Common myeloid progenitor, CD34-positive (primary cell): ENCODE data around the gene ATP8B4.
"Not testable (repeated sequence)": the region's sequence is repeated elsewhere in the genome, so short reads cannot be mapped to it uniquely, and the experiment has no call there.

Source experiments
- CTCF ChIA-PET: fragments of 350-600 bp; sonication (Branson Sonifier 250); formaldehyde crosslinking; loops from one replicate; lab custom pipeline; 2021; ENCODE audit warnings: antibody characterized with exemption; lab: Charles Lee
- POLR2A ChIA-PET: fragments of 350-600 bp; sonication (Branson Sonifier 250); formaldehyde crosslinking; loops from one replicate; lab custom pipeline; 2021; ENCODE audit warnings: antibody characterized with exemption; lab: Charles Lee
- DNase-seq, 3 donors: peaks; one replicate each; pipeline versions ENCODE4 v3.0.0 to v3.0.0-alpha.2; 2013
- H3K27ac ChIP-seq, 2 experiments: 1 replicate in 1 of 2; 2 replicates in 1 of 2; pipeline ENCODE4 v1.7.0; 2013; ENCODE audit warnings: inconsistent platforms in 2 of 2, low read length in 2 of 2, mild to moderate bottlenecking in 2 of 2, low read depth in 1 of 2, moderate library complexity in 1 of 2; ENCODE audit not compliant: severe bottlenecking in 2 of 2, insufficient read depth in 1 of 2, poor library complexity in 1 of 2
- H3K27me3 ChIP-seq, 5 experiments: replicated peaks in 2 of 5; 1 replicate in 3 of 5; 2 replicates in 2 of 5; pipeline versions ENCODE4 v1.6.1 to v1.7.0; 2013; ENCODE audit warnings: low read length in 4 of 5, mild to moderate bottlenecking in 2 of 5, moderate library complexity in 2 of 5, inconsistent platforms in 1 of 5; ENCODE audit not compliant: insufficient read depth in 5 of 5, control insufficient read depth in 4 of 5
- H3K36me3 ChIP-seq, 4 experiments: 1 replicate in 2 of 4; 2 replicates in 2 of 4; pipeline versions ENCODE4 v1.6.1 to v1.7.0; 2013; ENCODE audit warnings: low read length in 3 of 4, control low read depth in 1 of 4, mild to moderate bottlenecking in 1 of 4; ENCODE audit not compliant: control insufficient read depth in 4 of 4, insufficient read depth in 4 of 4
- H3K4me1 ChIP-seq, 4 experiments: 1 replicate in 3 of 4; 2 replicates in 1 of 4; pipeline versions ENCODE4 v1.6.1 to v1.7.1; 2013; ENCODE audit warnings: low read length in 3 of 4, mild to moderate bottlenecking in 3 of 4, control low read depth in 1 of 4, inconsistent platforms in 1 of 4, moderate library complexity in 1 of 4; ENCODE audit not compliant: control insufficient read depth in 4 of 4, insufficient read depth in 4 of 4; ENCODE audit errors: control extremely low read depth in 1 of 4
- H3K4me3 ChIP-seq, 7 experiments: 1 replicate in 4 of 7; 2 replicates in 3 of 7; pipeline versions ENCODE4 v1.5.1 to v1.7.0; 2013; ENCODE audit warnings: mild to moderate bottlenecking in 7 of 7, low read length in 6 of 7, moderate library complexity in 6 of 7, inconsistent platforms in 2 of 7, low read depth in 2 of 7, control low read depth in 1 of 7; ENCODE audit not compliant: insufficient read depth in 4 of 7, control insufficient read depth in 1 of 7; ENCODE audit errors: extremely low read depth in 1 of 7
- H3K9me3 ChIP-seq, 5 experiments: 1 replicate in 4 of 5; 2 replicates in 1 of 5; pipeline versions ENCODE4 v1.6.1 to v1.7.1; 2013; ENCODE audit warnings: low read length in 4 of 5, mild to moderate bottlenecking in 2 of 5, inconsistent platforms in 1 of 5, low read depth in 1 of 5, moderate library complexity in 1 of 5; ENCODE audit not compliant: control insufficient read depth in 4 of 5, insufficient read depth in 2 of 5; ENCODE audit errors: control extremely low read depth in 1 of 5
- WGBS: methylation state at CpG from one replicate; pipeline ENCODE4 v1.1.5; 2013; ENCODE audit not compliant: insufficient coverage; 5-methylcytosine and 5-hydroxymethylcytosine counted together

ATP8B4 gene

DNA sequence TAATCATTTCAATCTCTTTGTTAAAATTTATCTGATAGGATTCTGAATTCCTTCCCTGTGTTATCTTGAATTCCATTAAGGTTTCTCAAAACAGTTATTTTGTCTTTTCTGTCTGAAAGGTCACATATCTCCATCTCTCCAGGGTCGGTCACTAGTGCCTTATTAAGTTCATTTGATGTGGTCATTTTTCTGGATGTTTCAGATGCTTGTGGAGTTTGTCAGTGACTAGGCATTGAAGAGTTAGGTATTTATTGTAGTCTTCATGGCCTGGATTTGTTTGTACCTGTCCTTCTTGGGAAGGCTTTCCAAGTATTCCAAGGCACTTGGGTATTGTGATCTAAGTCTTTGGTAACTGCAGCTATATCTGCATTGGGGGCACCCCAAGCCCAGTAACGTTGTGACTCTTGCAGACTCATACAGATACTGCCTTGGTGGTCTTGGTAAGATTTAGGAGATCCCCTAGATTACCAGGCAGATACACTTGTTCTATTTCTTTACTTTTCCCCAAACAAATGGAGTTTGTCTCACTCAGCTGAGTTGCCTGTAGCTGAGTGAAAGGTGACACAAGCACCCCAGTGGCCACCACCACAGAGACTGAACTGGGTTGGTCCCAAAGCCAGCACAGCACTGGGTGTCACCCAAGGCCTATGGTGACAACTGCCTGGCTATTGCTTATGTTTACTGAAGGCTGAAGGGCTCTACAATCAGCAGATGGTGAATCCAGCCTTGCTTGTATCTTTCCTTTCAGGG is 44.1 kb upstream of the ATP8B4 start:
- no peak overlapping the region for H3K4me3 ChIP-seq
- WGBS: no CpG with 5 or more reads among the region's 2 CpGs
- H3K36me3 ChIP-seq: no peaks in the 10 kb centered on the region
- H3K27ac ChIP-seq: no peak overlapping the region
- peaks cover 0 to 2% (median 0%) of the 10 kb centered on the region in 5 experiments for H3K9me3 ChIP-seq
- peaks cover 0 to 8% (median 4%) of the 10 kb centered on the region in 4 experiments for H3K4me1 ChIP-seq
- no peak for DNase-seq
- ChIA-PET POLR2A (no interaction called here), CTCF (interaction anchor here (1.3 kb wide), 1 partner anchor 20 kb away, joined by 3 read pairs; no protein-coding TSS in a partner anchor)
- H3K27me3 ChIP-seq: no peaks in the 10 kb centered on the region

DNA sequence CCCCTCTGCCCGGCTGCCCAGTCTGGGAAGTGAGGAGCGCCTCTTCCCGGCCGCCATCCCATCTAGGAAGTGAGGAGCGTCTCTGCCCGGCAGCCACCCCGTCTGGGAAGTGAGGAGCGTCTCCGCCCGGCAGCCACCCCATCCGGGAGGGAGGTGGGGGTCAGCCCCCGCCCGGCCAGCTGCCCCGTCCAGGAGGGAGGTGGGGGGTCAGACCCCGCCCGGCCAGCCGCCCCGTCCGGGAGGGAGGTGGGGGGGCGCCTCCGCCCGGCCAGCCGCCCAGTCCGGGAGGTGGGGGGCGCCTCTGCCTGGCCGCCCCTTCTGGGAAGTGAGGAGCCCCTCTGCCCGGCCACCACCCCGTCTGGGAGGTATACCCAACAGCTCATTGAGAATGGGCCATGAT is 39.2 kb upstream of the ATP8B4 start:
- POLR2A ChIA-PET, CTCF ChIA-PET, DNase-seq, H3K4me1 ChIP-seq, H3K4me3 ChIP-seq, H3K27ac ChIP-seq, H3K36me3 ChIP-seq, H3K9me3 ChIP-seq, H3K27me3 ChIP-seq: not testable (repeated sequence)
- WGBS: 98% methylated on average over 12 of the region's 28 CpGs

DNA sequence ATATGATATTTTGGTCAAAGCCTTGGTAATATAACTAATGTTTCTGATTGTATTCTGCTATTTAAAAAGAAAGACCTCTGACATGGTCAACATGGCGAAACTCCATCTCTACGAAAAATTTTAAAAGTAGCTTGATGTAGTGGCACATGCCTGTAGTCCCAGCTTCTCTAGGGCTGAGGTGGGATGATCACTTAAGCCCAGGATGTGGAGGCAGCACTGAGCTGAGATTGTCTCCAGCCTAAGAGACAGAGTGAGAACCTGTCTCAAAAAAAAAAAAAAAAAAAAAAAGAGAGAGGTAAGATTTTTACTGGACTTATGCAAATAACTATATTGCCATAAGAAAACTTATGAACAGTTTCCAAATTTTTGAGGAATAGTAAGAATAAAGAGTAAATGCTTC is 32.4 kb upstream of the ATP8B4 start:
- no peak overlapping the region for H3K4me3 ChIP-seq
- no peak for DNase-seq
- no peaks in the 10 kb centered on the region for H3K27me3 ChIP-seq
- H3K27ac ChIP-seq: no peak overlapping the region
- H3K36me3 ChIP-seq: no peaks in the 10 kb centered on the region
- H3K9me3 ChIP-seq: peaks cover 0 to 6% (median 0%) of the 10 kb centered on the region in 5 experiments
- 100% methylated on average over 2 of the region's 2 CpGs for WGBS
- ChIA-PET CTCF (interaction anchor here (0.7 kb wide), 1 partner anchor 166 kb away, joined by 3 read pairs; no protein-coding TSS in a partner anchor), POLR2A (no interaction called here)
- peaks cover under 1 to 7% (median 4%) of the 10 kb centered on the region in 4 experiments for H3K4me1 ChIP-seq

DNA sequence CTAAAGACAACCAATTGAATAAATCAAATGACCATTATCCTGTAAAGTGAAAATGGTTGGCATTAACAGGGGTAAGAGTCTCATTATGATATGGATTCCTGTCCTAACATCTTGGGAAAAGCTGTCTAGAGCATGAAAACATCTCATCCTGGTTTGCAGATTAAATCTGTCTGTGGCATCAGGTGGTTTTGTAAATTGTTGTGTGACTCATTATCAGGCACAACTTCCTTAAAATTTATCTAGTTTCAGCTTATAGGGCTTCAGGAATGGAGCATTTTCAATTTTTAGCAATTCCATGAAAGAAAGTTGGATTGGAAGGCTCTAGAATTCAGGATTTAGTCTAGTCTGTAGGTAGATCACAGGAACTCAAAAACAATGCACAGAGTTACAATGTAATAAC is 31.8 kb upstream of the ATP8B4 start:
- POLR2A ChIA-PET: no interaction called here
- Histone ChIP-seq H3K27me3 (no peaks in the 10 kb centered on the region), H3K9me3 (peaks cover 0 to 2% (median 0%) of the 10 kb centered on the region in 5 experiments), H3K27ac (no peak overlapping the region), H3K36me3 (no peaks in the 10 kb centered on the region), H3K4me3 (no peak overlapping the region), H3K4me1 (peaks cover 3 to 10% (median 5%) of the 10 kb centered on the region in 4 experiments)
- CTCF ChIA-PET: no interaction called here
- DNase-seq: no peak

DNA sequence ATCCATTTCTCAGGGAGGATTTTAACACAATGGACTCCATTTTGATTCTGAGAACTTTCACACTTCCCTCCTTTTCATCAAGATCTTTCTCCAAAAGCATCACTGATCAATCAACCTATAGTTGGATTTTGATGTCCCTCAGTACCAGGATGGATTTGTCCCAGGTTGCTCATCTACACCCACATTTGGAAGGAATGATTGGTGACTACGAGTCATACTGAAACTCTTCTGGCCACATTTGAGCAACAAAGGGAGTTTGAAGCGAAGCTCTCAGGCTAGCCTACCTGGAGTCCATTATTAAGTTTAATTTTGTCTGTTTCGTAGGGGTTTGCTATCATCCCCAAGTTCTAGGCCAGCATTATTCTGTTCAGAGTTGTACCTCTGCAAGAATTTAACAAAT is 31.3 kb upstream of the ATP8B4 start:
- DNase-seq: no peak
- POLR2A ChIA-PET: no interaction called here
- Histone ChIP-seq H3K4me1 (peaks cover 3 to 13% (median 5%) of the 10 kb centered on the region in 4 experiments), H3K27ac (no peak overlapping the region), H3K27me3 (no peaks in the 10 kb centered on the region), H3K4me3 (no peak overlapping the region), H3K36me3 (no peaks in the 10 kb centered on the region), H3K9me3 (peaks cover 0 to 2% (median 0%) of the 10 kb centered on the region in 5 experiments)
- 92% methylated on average over 2 of the region's 3 CpGs for WGBS
- CTCF ChIA-PET: no interaction called here

DNA sequence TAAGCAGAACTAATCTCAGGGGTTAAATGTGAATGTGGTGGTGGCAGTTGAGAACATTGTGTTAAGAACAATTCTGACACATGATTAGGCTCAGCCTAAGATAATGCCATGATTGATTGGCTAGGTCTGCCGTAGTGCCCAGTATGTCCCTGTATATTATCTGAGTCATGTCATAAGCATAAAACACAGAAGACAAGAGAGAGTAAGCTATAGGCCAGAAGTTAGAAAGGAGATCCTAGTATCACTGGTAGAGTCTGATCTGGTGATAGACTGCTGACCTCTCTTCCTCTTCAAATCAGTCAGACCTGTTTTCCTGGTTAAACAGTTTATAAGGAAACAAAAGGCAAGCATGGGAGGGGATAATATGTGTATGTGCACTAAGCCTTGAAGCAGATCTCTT is 30.1 kb upstream of the ATP8B4 start:
- CTCF ChIA-PET: interaction anchor here (1.2 to 1.7 kb wide), 4 partner anchors 12 to 167 kb away, joined by 3 to 5 read pairs (median 4); partner anchors contain the start of gene SLC27A2
- WGBS: 67% methylated on average over 1 of the region's 1 CpG
- Histone ChIP-seq H3K27ac (no peak overlapping the region), H3K27me3 (no peaks in the 10 kb centered on the region), H3K9me3 (no peaks in the 10 kb centered on the region), H3K4me3 (no peak overlapping the region), H3K36me3 (no peaks in the 10 kb centered on the region), H3K4me1 (peaks cover 3 to 16% (median 5%) of the 10 kb centered on the region in 4 experiments)
- DNase-seq: no peak
- POLR2A ChIA-PET: no interaction called here

DNA sequence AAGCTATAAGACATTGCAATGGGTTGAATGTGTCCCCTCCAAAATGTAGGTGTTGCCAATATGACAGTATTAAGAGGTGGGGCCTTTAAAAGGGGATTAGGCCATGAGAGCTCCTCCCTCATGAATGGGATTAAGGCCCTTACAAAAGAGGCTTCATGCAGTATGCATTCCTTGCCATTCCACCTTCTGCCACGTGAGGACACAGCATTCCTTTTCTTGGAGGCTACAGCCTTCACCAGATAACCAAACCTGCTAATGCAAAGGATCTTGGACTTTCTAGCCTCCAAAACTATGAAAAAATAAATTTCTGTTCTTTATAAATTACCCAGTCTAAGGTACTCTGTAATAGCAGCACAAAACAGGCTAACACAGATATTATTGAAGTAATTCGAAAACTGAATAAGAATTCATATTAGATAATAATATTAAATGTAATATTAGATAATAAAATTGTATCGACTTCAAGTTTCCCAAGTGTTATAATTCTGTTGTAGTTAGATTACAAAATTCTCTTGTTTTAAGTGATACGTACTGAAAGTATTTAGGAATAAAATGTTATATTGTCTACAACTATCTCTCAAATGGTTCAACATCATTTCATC is 29.4 kb upstream of the ATP8B4 start:
- no peak for DNase-seq
- H3K9me3 ChIP-seq: no peaks in the 10 kb centered on the region
- no peak overlapping the region for H3K4me3 ChIP-seq
- H3K27me3 ChIP-seq: no peaks in the 10 kb centered on the region
- no peaks in the 10 kb centered on the region for H3K36me3 ChIP-seq
- ChIA-PET CTCF (interaction anchor here (1.2 to 1.8 kb wide), 5 partner anchors 8 to 167 kb away, joined by 3 to 5 read pairs (median 5); partner anchors contain the start of gene SLC27A2), POLR2A (no interaction called here)
- WGBS: 33% methylated on average over 1 of the region's 4 CpGs
- no peak overlapping the region for H3K27ac ChIP-seq
- peaks cover 3 to 21% (median 7%) of the 10 kb centered on the region in 4 experiments for H3K4me1 ChIP-seq
